Stromal cell of bone marrow (primary cell): ENCODE measurements around the gene UCP3.

Experiments
- DNase-seq: peaks from one replicate; pipeline ENCODE4 v3.0.0-alpha.2; 2012; ENCODE audit warnings: low read depth

Gene UCP3

GRCh38 chr11:74018331-74019005 is 9.6 kb upstream of the UCP3 start:
- peak; percentile 93 for DNase-seq

- no peak for DNase-seq
Measured at GRCh38 chr11:74017631-74018030, 8.7 kb upstream of the UCP3 start.

GRCh38 chr11:74015919-74016684 is 7.2 kb upstream of the UCP3 start:
- no peak for DNase-seq

- DNase-seq = no peak
Measured at GRCh38 chr11:74014880-74015279, 6.0 kb upstream of the UCP3 start.

GRCh38 chr11:74013141-74013540 is 4.3 kb upstream of the UCP3 start:
- no peak for DNase-seq

GRCh38 chr11:74012074-74012809 is 3.4 kb upstream of the UCP3 start:
- DNase-seq = no peak

GRCh38 chr11:74011360-74012073 is 2.6 kb upstream of the UCP3 start:
- peak; percentile 81 for DNase-seq

- no peak for DNase-seq
Measured at GRCh38 chr11:74010306-74011300, 1.7 kb upstream of the UCP3 start.

GRCh38 chr11:74009675-74010305 is 905 bp upstream of the UCP3 start:
- no peak for DNase-seq

- no peak for DNase-seq
Measured at GRCh38 chr11:74009230-74009547, 304 bp upstream of the UCP3 start.

- DNase-seq = no peak
Measured at GRCh38 chr11:74007691-74008372, 1.1 kb downstream of the UCP3 start.

GRCh38 chr11:74006743-74007304 is 2.1 kb downstream of the UCP3 start:
- DNase-seq = no peak

GRCh38 chr11:74005721-74006517 is 3.0 kb downstream of the UCP3 start:
- no peak for DNase-seq

- DNase-seq = no peak
Measured at GRCh38 chr11:74004759-74005615, 3.9 kb downstream of the UCP3 start.

- no peak for DNase-seq
Measured at GRCh38 chr11:74004046-74004695, 4.7 kb downstream of the UCP3 start.

- DNase-seq = no peak
Measured at GRCh38 chr11:74002832-74003231, 6.1 kb downstream of the UCP3 start.

- no peak for DNase-seq
Measured at GRCh38 chr11:74001822-74002286, 7.0 kb downstream of the UCP3 start.
